GM12873 (cell line): ENCODE results near the gene RNF138.

ENCODE experiments used
- CTCF ChIP-seq: IDR thresholded peaks from 2 replicates; pipeline ENCODE4 v1.5.1; 2012; ENCODE audit warnings: low read depth, mild to moderate bottlenecking, moderate library complexity, low read length, control low read depth; ENCODE audit not compliant: insufficient read depth; ENCODE audit errors: missing control alignments

RNF138 gene

GRCh38 chr18:32067375-32068167 is 24.1 kb upstream of the RNF138 start:
- no peak for TF ChIP-seq CTCF

GRCh38 chr18:32072321-32072720 is 19.4 kb upstream of the RNF138 start:
- TF ChIP-seq CTCF, result peak; percentile 50

GRCh38 chr18:32074206-32074605 is 17.5 kb upstream of the RNF138 start:
- no peak for TF ChIP-seq CTCF

- TF ChIP-seq CTCF, result no peak
Measured at GRCh38 chr18:32078845-32079244, 12.8 kb upstream of the RNF138 start.

- no peak for TF ChIP-seq CTCF
Measured at GRCh38 chr18:32081881-32082280, 9.8 kb upstream of the RNF138 start.

- TF ChIP-seq CTCF, result no peak
Measured at GRCh38 chr18:32083781-32084180, 7.9 kb upstream of the RNF138 start.

GRCh38 chr18:32086881-32087280 is 4.8 kb upstream of the RNF138 start:
- TF ChIP-seq CTCF, result no peak
